HepG2 (cell line): ENCODE data around the gene NCR3LG1. TPM values are rescaled to one million over a fixed set of nuclear protein-coding genes. Genes with fewer than 3 reads are reported as not detected.

Experiments
- ATAC-seq: fragments of 200-7000 bp; cut with Tn5 transposase; 3 replicates; pipeline ENCODE4 v1.9.1; 2020; ENCODE audit warnings: mild to moderate bottlenecking, moderate library complexity
- BruUV-seq: library from RNA; stranded (reverse); fragments of 400-500 nt; replicated peaks from 2 replicates; lab custom pipeline; 2021; lab: Mats Ljungman, UMichigan
- CTCF ChIA-PET: fragments of 300-600 bp; formaldehyde crosslinking; extraction: SDS; loops from one replicate; lab custom pipeline; 2021; ENCODE audit warnings: low total read pairs, inconsistent platforms, low intra/inter-chr PET ratio; lab: Yijun Ruan, JAX
- POLR2A ChIA-PET: fragments of 350-600 bp; sonication (Branson Sonifier 250); formaldehyde crosslinking; loops from one replicate; lab custom pipeline; 2020; ENCODE audit warnings: antibody characterized with exemption, inconsistent platforms; lab: Yijun Ruan, JAX
- DNase-seq: peaks from one replicate; pipeline ENCODE4 v3.0.0-alpha.2; 2015; ENCODE audit warnings: low spot score
- FAIRE-seq: peaks from 3 replicates; lab custom pipeline; 2011; peaks lifted over from hg19 to GRCh38; lab: Jason Lieb, UNC
- H2AFZ ChIP-seq: one replicate; pipeline ENCODE4 v1.6.1; 2011; ENCODE audit warnings: low read length, inconsistent platforms
- H3K27ac ChIP-seq: fragments of 300-600 bp; 3 replicates; pipeline ENCODE4 v1.8.0; 2011; ENCODE audit warnings: mixed run types, mild to moderate bottlenecking, mixed read lengths, low read length, inconsistent platforms; ENCODE audit not compliant: insufficient read depth; ENCODE audit errors: extremely low read length
- H3K27me3 ChIP-seq, 2 experiments: fragments of 200-600 bp in 1 of 2; 2 replicates in 1 of 2; 3 replicates in 1 of 2; pipeline versions ENCODE4 v1.6.0 to v1.8.0; 2011; ENCODE audit warnings: low read length in 2 of 2, mild to moderate bottlenecking in 2 of 2, moderate library complexity in 2 of 2, inconsistent platforms in 1 of 2; ENCODE audit not compliant: insufficient read depth in 2 of 2, control insufficient read depth in 1 of 2
- H3K36me3 ChIP-seq, 2 experiments: fragments of 200-600 bp in 1 of 2; replicated peaks in 1 of 2; 2 replicates in 1 of 2; 3 replicates in 1 of 2; pipeline versions ENCODE4 v1.5.1 to v1.8.0; 2011; ENCODE audit warnings: low read length in 2 of 2, inconsistent platforms in 1 of 2; ENCODE audit not compliant: insufficient read depth in 2 of 2, control insufficient read depth in 1 of 2
- H3K4me1 ChIP-seq: 2 replicates; pipeline ENCODE4 v1.5.1; 2012; ENCODE audit warnings: low read length, inconsistent platforms; ENCODE audit not compliant: insufficient read depth
- H3K4me2 ChIP-seq: 2 replicates; pipeline ENCODE4 v1.6.0; 2011; ENCODE audit warnings: low read depth, low read length, inconsistent platforms
- H3K4me3 ChIP-seq, 3 experiments: fragments of 200-600 bp in 1 of 3; sonication (generic), shearing (Covaris generic) in 1 of 3; replicated peaks in 1 of 3; 2 replicates each; pipeline ENCODE4 v1.5.1; 2011 to 2016; ENCODE audit warnings: low read length in 3 of 3, inconsistent platforms in 2 of 3, low read depth in 2 of 3, mild to moderate bottlenecking in 2 of 3, control low read depth in 1 of 3, mixed read lengths in 1 of 3; ENCODE audit not compliant: insufficient read depth in 1 of 3
- H3K79me2 ChIP-seq: one replicate; pipeline ENCODE4 v1.6.1; 2011; ENCODE audit warnings: low read length, inconsistent platforms; ENCODE audit not compliant: insufficient read depth
- H3K9ac ChIP-seq: 2 replicates; pipeline ENCODE4 v1.6.0; 2011; ENCODE audit warnings: mild to moderate bottlenecking, low read depth, low read length, inconsistent platforms; ENCODE audit not compliant: insufficient read depth
- H3K9me3 ChIP-seq: 2 replicates; pipeline ENCODE4 v1.5.1; 2012; ENCODE audit warnings: mild to moderate bottlenecking, low read length
- H4K20me1 ChIP-seq: 2 replicates; pipeline ENCODE4 v1.6.0; 2011; ENCODE audit warnings: inconsistent platforms, mild to moderate bottlenecking, low read length, moderate library complexity; ENCODE audit not compliant: insufficient read depth
- TARDBP ChIP-seq: sonication (generic); formaldehyde crosslinking; IDR thresholded peaks from 2 replicates; pipeline ENCODE4 v1.8.0; 2022; ENCODE audit warnings: mild to moderate bottlenecking, missing genetic modification reagents
- WGBS: methylation state at CpG from one replicate; pipeline ENCODE4 v1.1.6; 2017; ENCODE audit warnings: low lambda C conversion rate; 5-methylcytosine and 5-hydroxymethylcytosine counted together
- in situ Hi-C: cut with HindIII; loops from 2 replicates; pipeline ENCODE4 v1.10.0; 2017; ENCODE audit warnings: low pct_unique_long_range_greater_than_20kb; ENCODE audit not compliant: extremely low pct_ligation_motif_present
- intact Hi-C: fragments of 100-400 bp; cut with micrococcal nuclease; formaldehyde crosslinking; loops from one replicate; pipeline ENCODE4 v1.10.0; 2022; ENCODE audit not compliant: unreplicated experiment
- polyA plus RNA-seq, 8 experiments: library from polyadenylated mRNA; depleted of rRNA in 3 of 8; stranded (reverse) in 7 of 8; unstranded in 1 of 8; fragments of >200 nt; fragmentation: Illumina TruSeq in 4 of 8; extraction: Trizol in 4 of 8; gene quantifications; 2 replicates each; pipeline versions ENCODE4 v1.2.1 to v1.2.3, GENCODE V29; 2011 to 2016; ENCODE audit warnings: low read depth in 4 of 8, missing spikeins in 1 of 8, mixed read lengths in 1 of 8; ENCODE audit not compliant: insufficient read depth in 1 of 8
- total RNA-seq, 5 experiments: library from RNA; depleted of rRNA; stranded (reverse); fragments of >200 nt; fragmentation: Illumina TruSeq; extraction: Trizol; gene quantifications; 2 replicates each; pipeline ENCODE4 v1.2.3, GENCODE V29; 2016; ENCODE audit warnings: low read depth in 1 of 5
- TF ChIP-seq, protein P1 (sequence below): sonication (generic); formaldehyde crosslinking; IDR thresholded peaks from 2 replicates; pipeline ENCODE4 v1.4.0; 2020; ENCODE audit warnings: mild to moderate bottlenecking, missing genetic modification reagents
- TF ChIP-seq, protein P2 (sequence below): sonication (generic); formaldehyde crosslinking; IDR thresholded peaks from 2 replicates; pipeline ENCODE4 v1.4.0; 2020; ENCODE audit warnings: mild to moderate bottlenecking, missing genetic modification reagents

Gene NCR3LG1
- total and polyA plus RNA-seq, 2 of the 13 experiments (the other 11 are each of a cell fraction or from before 2014, with no cell fraction given): 16.1 to 25.1 TPM

DNA sequence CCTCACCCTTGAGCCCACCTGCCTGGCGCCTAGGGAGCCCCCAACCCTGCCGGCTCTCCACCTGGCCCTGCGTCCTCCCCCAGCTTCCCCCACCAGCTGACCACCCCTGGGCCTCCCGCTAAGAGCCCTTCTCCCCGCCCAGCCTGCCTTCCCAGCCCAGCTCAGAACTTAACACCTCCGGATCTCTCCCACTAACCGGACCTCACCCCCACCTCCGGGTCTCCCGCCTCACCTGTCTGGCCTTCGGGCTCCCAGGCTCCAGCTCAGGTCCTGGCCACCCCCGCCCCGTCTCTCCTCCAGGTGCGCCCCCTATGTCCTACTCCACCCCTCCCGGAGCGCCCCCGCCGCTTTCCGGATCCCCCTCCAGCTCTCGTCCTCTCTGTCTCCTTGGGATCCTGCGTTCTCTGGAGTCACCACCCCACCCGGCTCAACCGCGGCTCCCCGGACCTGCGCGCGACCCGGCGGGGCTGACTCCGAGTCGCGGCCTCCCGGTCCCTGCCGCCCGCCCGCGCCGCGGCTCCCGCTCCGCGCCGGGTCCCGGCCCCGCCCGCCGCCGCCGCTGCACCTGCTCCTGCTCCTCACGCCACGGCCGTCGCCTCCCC is 37.1 kb downstream of the NCR3LG1 start, which contains the start of gene KCNJ11:
Gene KCNJ11, minus strand, starts transcription at position 51 of the 602 bp plus-strand sequence. CDS start 568 bp downstream, outside the sequence.
- H3K9me3 ChIP-seq: no peaks in the 10 kb centered on the region
- H3K36me3 ChIP-seq: no peaks in the 10 kb centered on the region
- TF ChIP-seq, protein P1, sequence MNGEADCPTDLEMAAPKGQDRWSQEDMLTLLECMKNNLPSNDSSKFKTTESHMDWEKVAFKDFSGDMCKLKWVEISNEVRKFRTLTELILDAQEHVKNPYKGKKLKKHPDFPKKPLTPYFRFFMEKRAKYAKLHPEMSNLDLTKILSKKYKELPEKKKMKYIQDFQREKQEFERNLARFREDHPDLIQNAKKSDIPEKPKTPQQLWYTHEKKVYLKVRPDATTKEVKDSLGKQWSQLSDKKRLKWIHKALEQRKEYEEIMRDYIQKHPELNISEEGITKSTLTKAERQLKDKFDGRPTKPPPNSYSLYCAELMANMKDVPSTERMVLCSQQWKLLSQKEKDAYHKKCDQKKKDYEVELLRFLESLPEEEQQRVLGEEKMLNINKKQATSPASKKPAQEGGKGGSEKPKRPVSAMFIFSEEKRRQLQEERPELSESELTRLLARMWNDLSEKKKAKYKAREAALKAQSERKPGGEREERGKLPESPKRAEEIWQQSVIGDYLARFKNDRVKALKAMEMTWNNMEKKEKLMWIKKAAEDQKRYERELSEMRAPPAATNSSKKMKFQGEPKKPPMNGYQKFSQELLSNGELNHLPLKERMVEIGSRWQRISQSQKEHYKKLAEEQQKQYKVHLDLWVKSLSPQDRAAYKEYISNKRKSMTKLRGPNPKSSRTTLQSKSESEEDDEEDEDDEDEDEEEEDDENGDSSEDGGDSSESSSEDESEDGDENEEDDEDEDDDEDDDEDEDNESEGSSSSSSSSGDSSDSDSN (CRISPR knock-in tag): 0 out of 2 replicates have a peak, but pooled peaks have one; percentile 10
- TF ChIP-seq TARDBP (CRISPR knock-in tag): no peak
- TF ChIP-seq, protein P2, sequence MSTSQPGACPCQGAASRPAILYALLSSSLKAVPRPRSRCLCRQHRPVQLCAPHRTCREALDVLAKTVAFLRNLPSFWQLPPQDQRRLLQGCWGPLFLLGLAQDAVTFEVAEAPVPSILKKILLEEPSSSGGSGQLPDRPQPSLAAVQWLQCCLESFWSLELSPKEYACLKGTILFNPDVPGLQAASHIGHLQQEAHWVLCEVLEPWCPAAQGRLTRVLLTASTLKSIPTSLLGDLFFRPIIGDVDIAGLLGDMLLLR (CRISPR knock-in tag): 0 out of 2 replicates have a peak, but pooled peaks have one; percentile 1
- H3K27ac ChIP-seq: no peak within 1 kb of the TSS
- 8% methylated on average over 20 of the region's 53 CpGs for WGBS
- intact Hi-C loops (no loop called here), in situ Hi-C loops (no loop called here)
- ChIA-PET POLR2A (interaction anchor here (1.1 kb wide), 1 partner anchor 181 kb away, joined by 3 read pairs; the partner anchor contains the start of gene PIK3C2A), CTCF (interaction anchor here (0.6 to 2.0 kb wide), 4 partner anchors 83 to 139 kb away, joined by 3 to 14 read pairs (median 6); no protein-coding TSS in a partner anchor)
- 0 out of 2 replicates have a peak within 1 kb of the TSS, but pooled peaks have one; percentile 29 for H3K9ac ChIP-seq
- no TSS peak for BruUV-seq
- ATAC-seq (peak; percentile 7), FAIRE-seq (no peak), DNase-seq (no peak)
- no peaks in the 10 kb centered on the region for H3K79me2 ChIP-seq
- peak within 1 kb of the TSS; percentile 62 to 71 (median 71) for H3K4me3 ChIP-seq
- H3K4me2 ChIP-seq: peak within 1 kb of the TSS; percentile 81
- H3K27me3 ChIP-seq: peaks cover 0 to 11% of the 10 kb centered on the region in 2 experiments; a peak in 3 of 5 replicates
- no peak within 1 kb of the TSS for H2AFZ ChIP-seq
- H3K4me1 ChIP-seq: 0 out of 2 replicates have a peak, but pooled peaks cover 5% of the 10 kb centered on the region
- no peaks in the 10 kb centered on the region for H4K20me1 ChIP-seq
